HepG2 (cell line): ENCODE measurements around the gene CPED1. TPM values are rescaled to one million over a fixed set of nuclear protein-coding genes. Genes with fewer than 3 reads are reported as not detected.

Experiments
- ATAC-seq: fragments of 200-7000 bp; cut with Tn5 transposase; 3 replicates; pipeline ENCODE4 v1.9.1; 2020; ENCODE audit warnings: mild to moderate bottlenecking, moderate library complexity
- BruUV-seq: library from RNA; stranded (reverse); fragments of 400-500 nt; replicated peaks from 2 replicates; lab custom pipeline; 2021; lab: Mats Ljungman, UMichigan
- CTCF ChIA-PET: fragments of 300-600 bp; formaldehyde crosslinking; extraction: SDS; loops from one replicate; lab custom pipeline; 2021; ENCODE audit warnings: low total read pairs, inconsistent platforms, low intra/inter-chr PET ratio; lab: Yijun Ruan, JAX
- POLR2A ChIA-PET: fragments of 350-600 bp; sonication (Branson Sonifier 250); formaldehyde crosslinking; loops from one replicate; lab custom pipeline; 2020; ENCODE audit warnings: antibody characterized with exemption, inconsistent platforms; lab: Yijun Ruan, JAX
- DNase-seq: peaks from one replicate; pipeline ENCODE4 v3.0.0-alpha.2; 2015; ENCODE audit warnings: low spot score
- FAIRE-seq: peaks from 3 replicates; lab custom pipeline; 2011; peaks lifted over from hg19 to GRCh38; lab: Jason Lieb, UNC
- H2AFZ ChIP-seq: one replicate; pipeline ENCODE4 v1.6.1; 2011; ENCODE audit warnings: low read length, inconsistent platforms
- H3K27ac ChIP-seq: fragments of 300-600 bp; 3 replicates; pipeline ENCODE4 v1.8.0; 2011; ENCODE audit warnings: mixed run types, mild to moderate bottlenecking, mixed read lengths, low read length, inconsistent platforms; ENCODE audit not compliant: insufficient read depth; ENCODE audit errors: extremely low read length
- H3K27me3 ChIP-seq, 2 experiments: fragments of 200-600 bp in 1 of 2; 2 replicates in 1 of 2; 3 replicates in 1 of 2; pipeline versions ENCODE4 v1.6.0 to v1.8.0; 2011; ENCODE audit warnings: low read length in 2 of 2, mild to moderate bottlenecking in 2 of 2, moderate library complexity in 2 of 2, inconsistent platforms in 1 of 2; ENCODE audit not compliant: insufficient read depth in 2 of 2, control insufficient read depth in 1 of 2
- H3K36me3 ChIP-seq, 2 experiments: fragments of 200-600 bp in 1 of 2; replicated peaks in 1 of 2; 2 replicates in 1 of 2; 3 replicates in 1 of 2; pipeline versions ENCODE4 v1.5.1 to v1.8.0; 2011; ENCODE audit warnings: low read length in 2 of 2, inconsistent platforms in 1 of 2; ENCODE audit not compliant: insufficient read depth in 2 of 2, control insufficient read depth in 1 of 2
- H3K4me1 ChIP-seq: 2 replicates; pipeline ENCODE4 v1.5.1; 2012; ENCODE audit warnings: low read length, inconsistent platforms; ENCODE audit not compliant: insufficient read depth
- H3K4me2 ChIP-seq: 2 replicates; pipeline ENCODE4 v1.6.0; 2011; ENCODE audit warnings: low read depth, low read length, inconsistent platforms
- H3K4me3 ChIP-seq, 3 experiments: fragments of 200-600 bp in 1 of 3; sonication (generic), shearing (Covaris generic) in 1 of 3; replicated peaks in 1 of 3; 2 replicates each; pipeline ENCODE4 v1.5.1; 2011 to 2016; ENCODE audit warnings: low read length in 3 of 3, inconsistent platforms in 2 of 3, low read depth in 2 of 3, mild to moderate bottlenecking in 2 of 3, control low read depth in 1 of 3, mixed read lengths in 1 of 3; ENCODE audit not compliant: insufficient read depth in 1 of 3
- H3K79me2 ChIP-seq: one replicate; pipeline ENCODE4 v1.6.1; 2011; ENCODE audit warnings: low read length, inconsistent platforms; ENCODE audit not compliant: insufficient read depth
- H3K9ac ChIP-seq: 2 replicates; pipeline ENCODE4 v1.6.0; 2011; ENCODE audit warnings: mild to moderate bottlenecking, low read depth, low read length, inconsistent platforms; ENCODE audit not compliant: insufficient read depth
- H3K9me3 ChIP-seq: 2 replicates; pipeline ENCODE4 v1.5.1; 2012; ENCODE audit warnings: mild to moderate bottlenecking, low read length
- H4K20me1 ChIP-seq: 2 replicates; pipeline ENCODE4 v1.6.0; 2011; ENCODE audit warnings: inconsistent platforms, mild to moderate bottlenecking, low read length, moderate library complexity; ENCODE audit not compliant: insufficient read depth
- ATF4 ChIP-seq, 2 experiments: fragments of 450-650 bp in 1 of 2; sonication (generic) in 1 of 2; formaldehyde crosslinking; IDR thresholded peaks; 2 replicates each; pipeline versions ENCODE4 v1.5.0 to v1.8.0; 2020 to 2022; ENCODE audit warnings: mild to moderate bottlenecking in 1 of 2, missing genetic modification reagents in 1 of 2
- POGZ ChIP-seq: sonication (generic); formaldehyde crosslinking; IDR thresholded peaks from 2 replicates; pipeline ENCODE4 v1.4.0; 2020; ENCODE audit warnings: mild to moderate bottlenecking, missing genetic modification reagents
- PRPF4 ChIP-seq: fragments of 200-400 bp; formaldehyde crosslinking; IDR thresholded peaks from 2 replicates; pipeline ENCODE4 v1.6.1; 2016; ENCODE audit warnings: low read length, low read depth; ENCODE audit not compliant: poor library complexity, severe bottlenecking
- REST ChIP-seq, 2 experiments: IDR thresholded peaks; 2 replicates each; pipeline ENCODE4 v1.6.1; 2011 to 2012; ENCODE audit warnings: low read length in 2 of 2, borderline replicate concordance in 1 of 2, low read depth in 1 of 2, mild to moderate bottlenecking in 1 of 2, moderate library complexity in 1 of 2
- SIX4 ChIP-seq: sonication (generic); formaldehyde crosslinking; IDR thresholded peaks from 2 replicates; pipeline ENCODE4 v1.4.0; 2020; ENCODE audit warnings: missing genetic modification reagents
- THRA ChIP-seq: sonication (generic); formaldehyde crosslinking; IDR thresholded peaks from 2 replicates; pipeline ENCODE4 v1.4.0; 2020; ENCODE audit warnings: missing genetic modification reagents, borderline replicate concordance
- XRCC5 ChIP-seq: fragments of 200-400 bp; formaldehyde crosslinking; optimal IDR thresholded peaks from 2 replicates; pipeline ENCODE3; 2017; ENCODE audit warnings: mild to moderate bottlenecking, low read length
- ZNF530 ChIP-seq: sonication (generic); formaldehyde crosslinking; IDR thresholded peaks from 2 replicates; pipeline ENCODE4 v1.5.0; 2020; ENCODE audit warnings: low read depth, mild to moderate bottlenecking, missing genetic modification reagents
- ZNF615 ChIP-seq: sonication (generic); formaldehyde crosslinking; IDR thresholded peaks from 2 replicates; pipeline ENCODE4 v1.5.0; 2020; ENCODE audit warnings: mild to moderate bottlenecking, missing genetic modification reagents, borderline replicate concordance
- ZNF766 ChIP-seq: sonication (generic); formaldehyde crosslinking; IDR thresholded peaks from 2 replicates; pipeline ENCODE4 v1.5.0; 2020; ENCODE audit warnings: missing genetic modification reagents, borderline replicate concordance
- ZNF878 ChIP-seq: sonication (generic); formaldehyde crosslinking; IDR thresholded peaks from 2 replicates; pipeline ENCODE4 v1.8.1; 2023; ENCODE audit warnings: mild to moderate bottlenecking, missing genetic modification reagents, moderate library complexity
- WGBS: methylation state at CpG from one replicate; pipeline ENCODE4 v1.1.6; 2017; ENCODE audit warnings: low lambda C conversion rate; 5-methylcytosine and 5-hydroxymethylcytosine counted together
- in situ Hi-C: cut with HindIII; loops from 2 replicates; pipeline ENCODE4 v1.10.0; 2017; ENCODE audit warnings: low pct_unique_long_range_greater_than_20kb; ENCODE audit not compliant: extremely low pct_ligation_motif_present
- intact Hi-C: fragments of 100-400 bp; cut with micrococcal nuclease; formaldehyde crosslinking; loops from one replicate; pipeline ENCODE4 v1.10.0; 2022; ENCODE audit not compliant: unreplicated experiment
- polyA plus RNA-seq, 8 experiments: library from polyadenylated mRNA; depleted of rRNA in 3 of 8; stranded (reverse) in 7 of 8; unstranded in 1 of 8; fragments of >200 nt; fragmentation: Illumina TruSeq in 4 of 8; extraction: Trizol in 4 of 8; gene quantifications; 2 replicates each; pipeline versions ENCODE4 v1.2.1 to v1.2.3, GENCODE V29; 2011 to 2016; ENCODE audit warnings: low read depth in 4 of 8, missing spikeins in 1 of 8, mixed read lengths in 1 of 8; ENCODE audit not compliant: insufficient read depth in 1 of 8
- total RNA-seq, 5 experiments: library from RNA; depleted of rRNA; stranded (reverse); fragments of >200 nt; fragmentation: Illumina TruSeq; extraction: Trizol; gene quantifications; 2 replicates each; pipeline ENCODE4 v1.2.3, GENCODE V29; 2016; ENCODE audit warnings: low read depth in 1 of 5

CPED1 gene
- total and polyA plus RNA-seq, 2 of the 13 experiments (the other 11 are each of a cell fraction or from before 2014, with no cell fraction given), result 11.5 to 27.0 TPM

GRCh38 chr7:121126201-121126600 lies 137.7 kb downstream of the CPED1 start (continued):
- no peak for TF ChIP-seq THRA
- TF ChIP-seq, all 625 proteins: peak for 0

- DNase-seq, result no peak
Measured at GRCh38 chr7:121126801-121127534, 138.5 kb downstream of the CPED1 start.

More at GRCh38 chr7:121126801-121127534, 138.5 kb downstream of the CPED1 start:
- TF ChIP-seq ZNF615, result no peak
- TF ChIP-seq PRPF4, result no peak
- no peak for TF ChIP-seq ZNF530 (CRISPR knock-in tag)
- TF ChIP-seq ZNF766 (CRISPR knock-in tag), result no peak
- TF ChIP-seq REST (IDR thresholded peaks at IDR 0.05; ENCODE audit: borderline replicate concordance in 1 of 2, low read depth in 1 of 2, low read length in 2 of 2), result no peak
- TF ChIP-seq XRCC5, result no peak
- TF ChIP-seq ATF4 (CRISPR knock-in tag; IDR thresholded peaks at IDR 0.05), result no peak
- TF ChIP-seq SIX4 (CRISPR knock-in tag), result no peak
- no peak for TF ChIP-seq POGZ (CRISPR knock-in tag)
- no peak for TF ChIP-seq ZNF878 (CRISPR knock-in tag)
- Histone ChIP-seq H3K4me2 (no peak overlapping the region), H3K9me3 (no peaks in the 10 kb centered on the region), H4K20me1 (no peaks in the 10 kb centered on the region; the same call in 1 of the 2 replicates), H3K4me3 (no peak overlapping the region), H3K36me3 (no peaks in the 10 kb centered on the region), H3K27me3 (no peaks in the 10 kb centered on the region; a peak in 1 of 5 replicates), H3K9ac (no peak overlapping the region), H3K4me1 (no peaks in the 10 kb centered on the region), H2AFZ (no peak overlapping the region), H3K27ac (no peak overlapping the region), H3K79me2 (no peaks in the 10 kb centered on the region)
- intact Hi-C loops (loop anchor here (5.0 kb wide), 1 partner anchor 865 kb away; no protein-coding TSS in a partner anchor), in situ Hi-C loops (loop anchor here (25.0 kb wide), 1 partner anchor 860 kb away; no protein-coding TSS in a partner anchor)
- 53% methylated on average over 3 of the region's 3 CpGs for WGBS
- ATAC-seq, result no peak
- no TSS peak for BruUV-seq
- POLR2A ChIA-PET, result no interaction called here
- CTCF ChIA-PET, result no interaction called here
- no peak for FAIRE-seq
